Thyroid gland (tissue), 4 donors: ENCODE measurements around the gene SCUBE2.

Experiments
- POLR2A ChIP-seq, 2 donors: fragments of 450-650 bp; IDR thresholded peaks; one replicate each; pipeline ENCODE4 v1.6.1; 2017; ENCODE audit warnings: antibody characterized with exemption in 2 of 2, mild to moderate bottlenecking in 2 of 2, moderate library complexity in 1 of 2
- TF ChIP-seq, protein P1 (sequence below), 6 experiments: fragments of 200-600 bp in 3 of 6; fragments of 450-650 bp in 3 of 6; sonication (generic) in 3 of 6; IDR thresholded peaks; one replicate each; pipeline ENCODE4 v1.5.1; 2016 to 2019; ENCODE audit warnings: antibody characterized with exemption in 6 of 6, mild to moderate bottlenecking in 2 of 6, inconsistent platforms in 1 of 6, moderate library complexity in 1 of 6

DNA sequence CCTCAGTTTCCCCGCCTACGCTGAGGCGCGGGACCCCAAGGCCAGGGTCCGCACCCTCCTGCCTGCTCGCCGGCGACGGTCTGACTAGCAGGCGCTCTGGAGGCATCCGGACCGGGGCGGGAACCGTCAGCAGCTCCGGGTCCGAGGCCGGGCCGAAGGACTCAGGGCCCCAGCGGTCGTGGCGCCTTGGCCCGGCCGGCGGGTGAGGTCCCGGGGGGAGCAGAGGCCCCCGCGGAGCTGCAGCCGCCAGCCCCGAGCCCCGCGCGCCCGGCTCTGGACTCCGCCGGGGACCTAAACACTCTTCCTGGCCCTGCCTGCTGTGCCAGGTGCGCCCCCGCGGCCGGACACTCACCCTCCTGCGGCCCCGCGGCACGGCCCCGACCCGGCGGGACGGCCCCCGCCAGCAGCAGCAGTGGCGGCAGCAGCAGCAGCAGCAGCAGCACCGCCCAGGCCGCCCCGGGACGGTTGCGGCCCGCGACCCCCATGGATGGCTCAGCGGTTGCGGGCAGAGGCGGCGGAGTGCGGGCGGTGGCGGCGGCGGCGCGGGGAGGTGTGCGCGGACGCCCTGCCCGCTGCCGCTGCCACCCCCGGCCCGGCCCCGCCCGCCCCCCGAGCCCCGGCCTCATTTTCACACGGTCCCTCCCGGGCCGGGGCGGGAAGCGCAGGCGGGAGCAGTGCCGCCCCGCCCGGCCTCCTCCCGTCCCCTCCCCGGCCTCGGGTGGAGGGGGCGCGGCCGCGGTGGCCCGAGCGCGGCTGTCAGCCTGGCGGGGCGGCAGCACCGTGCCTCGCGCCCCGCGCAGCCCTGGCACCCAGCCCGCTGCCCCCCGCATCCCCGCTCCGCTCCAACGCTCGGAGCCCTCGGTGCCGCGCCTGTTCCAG, at the start of gene SCUBE2:
- TF ChIP-seq, protein P1, sequence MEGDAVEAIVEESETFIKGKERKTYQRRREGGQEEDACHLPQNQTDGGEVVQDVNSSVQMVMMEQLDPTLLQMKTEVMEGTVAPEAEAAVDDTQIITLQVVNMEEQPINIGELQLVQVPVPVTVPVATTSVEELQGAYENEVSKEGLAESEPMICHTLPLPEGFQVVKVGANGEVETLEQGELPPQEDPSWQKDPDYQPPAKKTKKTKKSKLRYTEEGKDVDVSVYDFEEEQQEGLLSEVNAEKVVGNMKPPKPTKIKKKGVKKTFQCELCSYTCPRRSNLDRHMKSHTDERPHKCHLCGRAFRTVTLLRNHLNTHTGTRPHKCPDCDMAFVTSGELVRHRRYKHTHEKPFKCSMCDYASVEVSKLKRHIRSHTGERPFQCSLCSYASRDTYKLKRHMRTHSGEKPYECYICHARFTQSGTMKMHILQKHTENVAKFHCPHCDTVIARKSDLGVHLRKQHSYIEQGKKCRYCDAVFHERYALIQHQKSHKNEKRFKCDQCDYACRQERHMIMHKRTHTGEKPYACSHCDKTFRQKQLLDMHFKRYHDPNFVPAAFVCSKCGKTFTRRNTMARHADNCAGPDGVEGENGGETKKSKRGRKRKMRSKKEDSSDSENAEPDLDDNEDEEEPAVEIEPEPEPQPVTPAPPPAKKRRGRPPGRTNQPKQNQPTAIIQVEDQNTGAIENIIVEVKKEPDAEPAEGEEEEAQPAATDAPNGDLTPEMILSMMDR (IDR thresholded peaks at IDR 0.05), result no peak
- no peak for TF ChIP-seq POLR2A (IDR thresholded peaks at IDR 0.05)
